A549 (cell line): Measurements from ENCODE around the gene SBNO2. TPM values are rescaled to one million over a fixed set of nuclear protein-coding genes. Genes with fewer than 3 reads are reported as not detected.
A peak's percentile ranks its signal among the peaks of the same experiment; 100 is the strongest.

Source experiments
- ATAC-seq, 2 experiments: fragments of 200-7000 bp in 1 of 2; fragments of >200 bp in 1 of 2; cut with Nextera tagmentation in 1 of 2; cut with Tn5 transposase in 1 of 2; 3 replicates each; pipeline versions ENCODE4 v1.8.0 to v1.9.1; 2018 to 2020; ENCODE audit warnings: mild to moderate bottlenecking in 1 of 2, moderate library complexity in 1 of 2
- CTCF ChIA-PET: fragments of 300-600 bp; sonication (Branson Sonifier 250); formaldehyde crosslinking; extraction: SDS; loops from one replicate; lab custom pipeline; 2021; ENCODE audit warnings: antibody characterized with exemption, inconsistent platforms; lab: Yijun Ruan, JAX
- POLR2A ChIA-PET: fragments of 350-600 bp; formaldehyde crosslinking; extraction: SDS; loops from one replicate; lab custom pipeline; 2021; ENCODE audit warnings: antibody characterized with exemption, inconsistent platforms; lab: Yijun Ruan, JAX
- DNase-seq, 2 experiments: peaks; one replicate each; pipeline versions ENCODE4 v3.0.0 to v3.0.0-alpha.2; 2011 to 2016; ENCODE audit warnings: low read depth in 1 of 2, low spot score in 1 of 2
- FAIRE-seq: peaks from 2 replicates; lab custom pipeline; 2011; peaks lifted over from hg19 to GRCh38; lab: Jason Lieb, UNC
- H3K27ac ChIP-seq, 2 experiments: fragments of >200 bp; sonication (Bioruptor Twin); formaldehyde crosslinking; 3 replicates each; pipeline ENCODE4 v1.5.1; 2016 to 2017
- H3K4me1 ChIP-seq: fragments of >200 bp; sonication (Bioruptor Twin); formaldehyde crosslinking; 3 replicates; pipeline ENCODE4 v1.6.1; 2016
- H3K4me2 ChIP-seq: fragments of >200 bp; sonication (Bioruptor Twin); formaldehyde crosslinking; 3 replicates; pipeline ENCODE4 v1.6.1; 2016
- H3K4me3 ChIP-seq: fragments of >200 bp; sonication (Bioruptor Twin); formaldehyde crosslinking; 3 replicates; pipeline ENCODE4 v1.5.1; 2016
- H3K9me3 ChIP-seq: fragments of >200 bp; sonication (Bioruptor Twin); formaldehyde crosslinking; 3 replicates; pipeline ENCODE4 v1.6.1; 2016
- BCL3 ChIP-seq: fragments of >200 bp; sonication (Bioruptor Twin); formaldehyde crosslinking; IDR thresholded peaks from 3 replicates; pipeline ENCODE4 v1.6.1; 2016
- BHLHE40 ChIP-seq: IDR thresholded peaks from 2 replicates; pipeline ENCODE4 v1.6.1; 2012; ENCODE audit warnings: low read depth, low read length, inconsistent platforms
- CBX8 ChIP-seq: fragments of 200-600 bp; sonication (generic); IDR thresholded peaks from 2 replicates; pipeline ENCODE4 v1.6.1; 2016
- CEBPB ChIP-seq, 2 experiments: fragments of >200 bp in 1 of 2; sonication (Bioruptor Twin) in 1 of 2; formaldehyde crosslinking in 1 of 2; IDR thresholded peaks; 2 replicates each; pipeline ENCODE4 v1.6.1; 2012 to 2016
- CHD2 ChIP-seq: fragments of 150-350 bp; IDR thresholded peaks from 2 replicates; pipeline ENCODE4 v1.6.1; 2014; ENCODE audit warnings: low read length; ENCODE audit not compliant: partially characterized antibody
- CHD4 ChIP-seq: fragments of 200-600 bp; sonication (generic); IDR thresholded peaks from 2 replicates; pipeline ENCODE4 v1.6.1; 2016; ENCODE audit warnings: antibody characterized with exemption, mild to moderate bottlenecking, borderline replicate concordance
- EP300 ChIP-seq, 2 experiments: fragments of >200 bp; sonication (Bioruptor Twin); formaldehyde crosslinking; IDR thresholded peaks; 2 replicates in 1 of 2; 3 replicates in 1 of 2; pipeline ENCODE4 v1.6.1; 2016 to 2017
- HOXB13 ChIP-seq: fragments of 250-450 bp; sonication (Bioruptor Pico); IDR thresholded peaks from 2 replicates; pipeline ENCODE4 v1.5.0; 2020; ENCODE audit warnings: low read depth, mild to moderate bottlenecking, moderate library complexity
- MAFK ChIP-seq: fragments of 450-650 bp; IDR thresholded peaks from 2 replicates; pipeline ENCODE4 v1.6.1; 2014; ENCODE audit not compliant: partially characterized antibody
- RARB ChIP-seq: fragments of 250-450 bp; sonication (Bioruptor Pico); IDR thresholded peaks from 2 replicates; pipeline ENCODE4 v1.8.0; 2021; ENCODE audit warnings: mild to moderate bottlenecking, moderate library complexity
- REST ChIP-seq: fragments of 200-600 bp; sonication (generic); IDR thresholded peaks from 2 replicates; pipeline ENCODE4 v1.6.1; 2016; ENCODE audit warnings: antibody characterized with exemption, mild to moderate bottlenecking, moderate library complexity
- WGBS: methylation state at CpG from one replicate; pipeline ENCODE4 v1.1.6; 2017; ENCODE audit errors: missing lambda C conversion rate; 5-methylcytosine and 5-hydroxymethylcytosine counted together
- polyA plus RNA-seq, 4 experiments: library from polyadenylated mRNA; depleted of rRNA in 3 of 4; stranded (reverse); fragments of >200 nt; fragmentation: RNase III in 1 of 4; extraction: RNeasy Plus Mini Kit Qiagen cat#74134 plus additional on column Dnase treatment in 1 of 4; gene quantifications; 2 replicates in 3 of 4; 3 replicates in 1 of 4; pipeline ENCODE4 v1.2.3, GENCODE V29; 2011 to 2017
- TF ChIP-seq, protein P1 (sequence below): fragments of 250-450 bp; sonication (Bioruptor Pico); IDR thresholded peaks from 2 replicates; pipeline ENCODE4 v1.5.0; 2020; ENCODE audit warnings: low read depth, mild to moderate bottlenecking, moderate library complexity

SBNO2 gene
- polyA plus RNA-seq, 2 of the 4 experiments (the other 2 are of a cell fraction): 6.8 to 27.0 TPM

- TF ChIP-seq REST: no peak
- TF ChIP-seq MAFK: no peak
- no peak for TF ChIP-seq CHD2
- no peak for TF ChIP-seq CBX8
- no peak for TF ChIP-seq CEBPB (IDR thresholded peaks at IDR 0.05)
- TF ChIP-seq HOXB13 (CRISPR knock-in tag): no peak
- TF ChIP-seq RARB: no peak
- TF ChIP-seq, protein P1, sequence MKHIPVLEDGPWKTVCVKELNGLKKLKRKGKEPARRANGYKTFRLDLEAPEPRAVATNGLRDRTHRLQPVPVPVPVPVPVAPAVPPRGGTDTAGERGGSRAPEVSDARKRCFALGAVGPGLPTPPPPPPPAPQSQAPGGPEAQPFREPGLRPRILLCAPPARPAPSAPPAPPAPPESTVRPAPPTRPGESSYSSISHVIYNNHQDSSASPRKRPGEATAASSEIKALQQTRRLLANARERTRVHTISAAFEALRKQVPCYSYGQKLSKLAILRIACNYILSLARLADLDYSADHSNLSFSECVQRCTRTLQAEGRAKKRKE (CRISPR knock-in tag): no peak
- TF ChIP-seq BCL3: no peak
These were observed 26.0 kb downstream of the SBNO2 start (continued) for GRCh38 chr19:1147934-1148549.

DNA sequence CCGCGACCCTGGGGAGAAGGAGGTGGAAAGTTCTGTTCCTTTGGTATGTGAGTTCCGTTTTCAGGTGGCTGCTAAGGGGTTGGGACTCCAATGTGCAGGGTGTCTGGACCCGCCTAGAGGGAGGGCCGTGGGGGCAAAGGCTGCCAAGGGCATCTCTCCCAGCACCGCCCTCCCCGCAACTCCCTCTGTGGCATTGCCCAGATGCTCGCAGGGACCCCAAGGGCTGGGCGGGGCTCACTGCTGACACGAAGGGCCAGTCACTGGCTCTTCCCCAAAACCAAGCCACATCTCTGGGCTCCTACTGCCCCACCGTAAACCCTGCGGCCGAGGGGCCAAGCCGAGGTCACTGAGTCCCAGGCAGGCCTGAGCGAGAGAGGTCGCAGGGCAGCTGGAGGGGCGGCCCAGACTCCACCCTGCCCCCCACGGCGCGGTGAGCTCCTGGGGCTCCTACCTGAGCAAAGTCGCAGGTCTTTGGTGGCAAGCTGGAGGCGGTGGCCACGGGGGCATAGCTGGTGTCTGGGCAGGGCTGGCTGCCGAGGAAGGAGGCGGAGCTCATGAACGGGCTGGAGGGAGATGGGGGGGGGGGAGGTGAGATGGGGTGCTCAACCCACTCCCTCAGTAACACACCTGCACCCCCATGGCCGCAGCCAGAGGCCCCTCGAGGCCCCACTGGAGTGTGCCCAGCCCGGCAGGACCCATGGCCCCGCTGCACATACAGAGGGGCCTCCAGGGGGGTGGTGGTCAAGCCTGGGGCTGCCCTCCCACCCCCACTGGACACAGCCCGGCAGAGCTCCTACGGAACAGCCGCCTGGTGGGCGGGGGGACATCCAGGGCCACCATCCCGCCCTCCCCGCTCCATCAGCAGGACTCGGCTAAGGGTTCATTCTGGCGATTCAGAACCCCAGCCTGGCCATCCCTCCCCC is 26.9 kb downstream of the SBNO2 start:
- WGBS: 88% methylated on average over 21 of the region's 38 CpGs
- Histone ChIP-seq H3K4me2 (no peak overlapping the region), H3K27ac (peak overlapping the region in 1 of 2 experiments; percentile 68; a peak in 3 of 6 replicates), H3K4me1 (peaks cover 16% of the 10 kb centered on the region), H3K4me3 (no peak overlapping the region), H3K9me3 (no peaks in the 10 kb centered on the region)
- ChIA-PET POLR2A (no interaction called here), CTCF (interaction anchor here (1.1 kb wide), 1 partner anchor 12 kb away, joined by 3 read pairs; no protein-coding TSS in a partner anchor)
- DNase-seq (no peak), FAIRE-seq (no peak), ATAC-seq (peak; percentile 9 to 11; a peak in 3 of 6 replicates)
- no peak for TF ChIP-seq RARB

DNA sequence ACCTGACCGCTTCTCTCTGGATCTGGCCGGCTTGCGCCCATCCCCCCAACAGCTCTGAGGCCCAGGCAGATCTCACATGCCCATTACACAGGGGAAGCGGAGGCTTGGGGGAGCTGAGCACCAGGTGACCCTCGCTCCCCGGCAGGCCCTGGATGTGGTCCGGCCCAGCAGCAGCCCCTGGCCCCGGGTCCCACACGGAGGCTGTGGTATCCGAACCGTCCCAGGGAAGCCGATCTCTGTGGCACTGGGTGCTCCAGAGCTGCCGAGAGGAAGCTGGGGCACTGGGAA is 27.7 kb downstream of the SBNO2 start:
- Histone ChIP-seq H3K4me3 (no peak overlapping the region), H3K4me2 (no peak overlapping the region), H3K27ac (peak overlapping the region in 1 of 2 experiments; percentile 68; a peak in 3 of 6 replicates)
- ATAC-seq: no peak
- WGBS: 84% methylated on average over 5 of the region's 13 CpGs
- CTCF ChIA-PET: interaction anchor here (0.9 kb wide), 1 partner anchor 47 kb away, joined by 5 read pairs; no protein-coding TSS in a partner anchor
- TF ChIP-seq MAFK (no peak), EP300 (IDR thresholded peaks at IDR 0.05) (no peak), BHLHE40 (no peak), HOXB13 (CRISPR knock-in tag) (no peak), CHD4 (no peak)
- TF ChIP-seq, all 56 proteins: peak for 0
- H3K9me3 ChIP-seq: no peaks in the 10 kb centered on the region
- POLR2A ChIA-PET: no interaction called here
- no peak for DNase-seq
- FAIRE-seq: no peak
- peaks cover 16% of the 10 kb centered on the region for H3K4me1 ChIP-seq
